Activated CD8-positive, alpha-beta memory T cell treated with anti-CD3 and anti-CD28 coated beads for 24 hours (primary cell): ENCODE results near the gene ARMH3.

Experiments
- DNase-seq: peaks from one replicate; pipeline ENCODE4 v3.0.0-alpha.2; 2020

The ARMH3 gene

DNA sequence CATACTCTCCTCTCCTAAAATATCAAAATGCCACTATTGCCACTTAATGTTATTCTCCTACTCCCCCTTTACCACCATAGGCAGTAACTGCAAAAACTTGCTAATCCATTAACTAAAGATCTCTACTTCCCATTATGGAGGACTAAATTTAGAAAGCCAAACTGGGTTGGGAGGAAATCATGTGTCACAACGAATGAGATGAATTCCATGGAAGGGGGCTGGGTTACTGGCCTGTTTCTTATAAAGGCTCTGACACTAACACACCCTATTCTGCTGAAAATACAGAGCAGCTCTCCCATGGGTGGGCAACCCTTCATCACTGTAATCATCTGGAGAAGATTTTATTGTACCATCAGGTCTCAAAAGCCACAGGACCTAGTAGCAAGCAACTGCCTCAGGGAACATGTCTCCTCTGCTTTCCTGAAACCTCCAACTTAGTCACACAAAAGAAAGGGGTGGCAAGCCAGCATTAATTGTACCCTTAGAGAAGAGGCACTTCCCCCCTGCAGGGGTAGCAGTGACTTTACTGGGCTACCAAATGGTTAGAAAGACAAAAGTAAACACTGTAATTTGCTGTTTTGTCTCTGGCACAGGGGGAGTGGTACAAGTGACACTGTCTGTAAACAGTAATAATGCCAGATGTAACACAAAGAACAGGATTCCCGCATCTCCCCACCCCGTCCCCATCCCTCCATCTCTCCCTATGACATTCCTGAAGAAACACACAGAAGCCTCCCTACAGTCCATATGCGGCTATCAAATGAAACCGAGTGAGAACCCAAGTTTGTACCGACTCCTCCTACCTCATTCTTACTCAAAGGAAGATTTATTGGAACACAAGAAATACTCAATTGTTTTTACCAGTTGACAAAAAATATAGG lies 81.6 kb downstream of the ARMH3 start:
- no peak for DNase-seq

DNA sequence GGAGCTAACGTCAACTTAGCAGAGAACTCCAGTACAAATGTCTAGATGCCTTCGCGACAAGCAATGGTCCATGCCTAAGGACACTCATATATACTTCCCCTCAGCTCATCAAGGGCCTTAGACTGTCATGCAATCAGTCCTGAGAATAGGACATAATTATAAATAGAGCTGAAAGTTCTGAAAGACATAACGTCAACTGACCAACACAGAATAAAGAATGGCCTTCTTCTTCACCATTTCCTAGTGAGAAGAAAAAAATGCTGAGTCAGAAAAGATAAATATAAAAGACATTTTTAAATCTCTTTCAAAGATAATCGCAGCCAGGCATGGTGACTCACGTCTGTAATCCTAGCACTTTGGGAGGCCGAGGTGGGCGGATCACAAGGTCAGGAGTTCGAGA lies 83.2 kb downstream of the ARMH3 start:
- DNase-seq: no peak

DNA sequence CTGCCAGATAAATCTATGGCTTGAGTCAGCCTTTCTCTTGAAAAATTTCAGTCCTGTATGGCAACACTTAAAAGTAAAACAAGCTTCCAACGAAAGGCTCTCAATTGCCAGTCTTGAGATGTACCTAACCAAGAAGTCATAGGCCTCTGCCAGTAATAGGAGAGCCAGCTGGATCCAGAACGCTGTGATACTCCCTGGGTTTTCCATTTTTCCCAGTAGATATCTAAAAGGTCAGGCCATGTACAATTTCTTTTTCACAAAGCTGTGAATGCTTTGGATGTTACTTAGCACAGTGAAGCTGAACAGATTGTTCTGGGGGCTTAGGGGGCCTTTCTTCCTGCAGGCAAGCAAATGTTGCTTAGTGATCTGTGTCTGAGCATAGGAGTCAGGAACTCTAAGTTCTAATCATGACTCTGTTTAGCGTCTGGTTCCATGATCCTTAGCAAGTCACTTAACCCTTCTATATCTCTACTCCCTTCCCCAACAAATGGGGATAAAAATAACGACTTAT lies 86.5 kb downstream of the ARMH3 start:
- no peak for DNase-seq

DNA sequence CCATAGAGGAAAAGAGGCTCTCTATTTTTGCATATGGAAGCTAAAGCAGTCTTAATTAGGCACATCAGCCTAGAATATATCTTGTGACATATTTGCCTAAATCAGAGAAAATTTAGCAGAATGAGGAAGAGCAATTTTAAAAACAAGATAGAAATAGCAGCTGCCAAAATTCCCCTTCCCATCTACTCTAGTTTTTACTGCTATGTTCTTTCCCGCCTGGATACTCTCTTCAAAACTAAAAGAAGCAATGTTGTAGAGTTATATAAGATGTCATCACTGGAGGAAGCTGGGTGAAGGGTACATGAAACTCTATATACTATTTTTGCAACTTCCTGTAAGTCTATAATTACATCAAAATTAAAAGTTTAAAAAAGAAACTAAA lies 87.0 kb downstream of the ARMH3 start:
- no peak for DNase-seq

DNA sequence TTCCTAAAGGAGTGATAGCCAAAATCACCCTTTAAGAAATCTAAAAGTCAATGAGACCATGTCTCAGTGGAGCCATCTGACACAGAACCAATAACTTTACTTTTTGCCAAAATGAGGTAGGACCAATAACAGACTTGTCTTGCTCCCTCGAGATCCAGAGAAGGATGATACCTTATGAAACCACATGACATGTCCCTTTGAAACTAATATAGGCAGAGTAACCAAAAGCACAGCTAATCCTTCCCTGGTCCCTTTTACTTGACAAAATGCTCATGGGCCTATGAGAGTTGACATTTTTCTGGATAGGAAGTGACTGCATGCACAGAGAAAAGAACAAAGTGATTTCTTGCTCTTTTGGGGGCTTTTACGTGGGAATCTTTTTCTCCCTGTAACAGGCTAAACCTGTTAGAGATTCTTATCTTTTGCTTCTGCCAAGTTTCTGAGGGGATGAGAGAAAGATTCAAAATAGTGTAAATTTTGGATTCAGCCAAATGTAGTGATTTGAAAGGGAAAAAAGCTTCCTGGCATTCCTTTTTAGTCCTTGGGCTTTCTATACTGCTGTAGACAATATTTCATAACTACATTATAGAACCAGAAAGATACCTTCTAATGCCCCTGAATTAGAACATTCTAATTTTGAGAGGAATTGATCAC lies 87.6 kb downstream of the ARMH3 start:
- DNase-seq: no peak

DNA sequence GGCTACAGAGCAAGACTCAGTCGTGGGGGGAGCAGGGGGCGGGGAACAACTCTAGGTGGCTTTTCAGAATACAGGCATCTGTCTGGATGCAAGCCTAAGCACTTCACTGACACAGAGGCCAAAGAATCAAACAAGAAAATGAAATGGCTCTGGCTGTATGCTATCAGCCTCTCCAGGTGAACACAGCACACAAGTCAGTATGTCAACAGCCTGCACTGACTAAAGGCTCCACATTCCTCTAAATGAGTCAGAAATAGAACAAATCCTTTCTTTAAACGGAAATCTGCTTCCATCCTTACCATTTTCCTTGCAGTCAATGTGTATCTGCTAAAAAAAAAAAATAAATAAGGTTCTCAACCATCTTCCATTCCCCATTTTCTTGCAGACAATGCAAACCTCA lies 88.3 kb downstream of the ARMH3 start:
- DNase-seq: no peak

DNA sequence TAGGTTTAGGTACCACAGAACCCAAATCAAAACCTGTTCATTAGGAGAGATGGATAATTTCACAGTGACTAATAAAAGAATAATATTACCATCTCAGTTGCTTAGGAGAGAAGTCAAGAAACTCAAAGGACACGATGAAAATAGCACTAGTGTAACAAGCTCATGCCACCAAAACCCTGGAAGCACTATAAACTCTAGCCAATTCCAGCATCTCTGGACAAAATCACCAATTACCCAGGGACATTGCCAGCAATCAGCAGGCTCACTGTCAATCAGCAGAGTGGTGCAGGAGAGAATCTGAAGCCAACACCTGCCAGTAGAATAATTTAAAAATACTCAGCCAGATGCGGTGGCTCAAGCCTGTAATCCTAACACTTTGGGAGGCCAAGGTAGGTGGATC lies 88.9 kb downstream of the ARMH3 start:
- DNase-seq: no peak

DNA sequence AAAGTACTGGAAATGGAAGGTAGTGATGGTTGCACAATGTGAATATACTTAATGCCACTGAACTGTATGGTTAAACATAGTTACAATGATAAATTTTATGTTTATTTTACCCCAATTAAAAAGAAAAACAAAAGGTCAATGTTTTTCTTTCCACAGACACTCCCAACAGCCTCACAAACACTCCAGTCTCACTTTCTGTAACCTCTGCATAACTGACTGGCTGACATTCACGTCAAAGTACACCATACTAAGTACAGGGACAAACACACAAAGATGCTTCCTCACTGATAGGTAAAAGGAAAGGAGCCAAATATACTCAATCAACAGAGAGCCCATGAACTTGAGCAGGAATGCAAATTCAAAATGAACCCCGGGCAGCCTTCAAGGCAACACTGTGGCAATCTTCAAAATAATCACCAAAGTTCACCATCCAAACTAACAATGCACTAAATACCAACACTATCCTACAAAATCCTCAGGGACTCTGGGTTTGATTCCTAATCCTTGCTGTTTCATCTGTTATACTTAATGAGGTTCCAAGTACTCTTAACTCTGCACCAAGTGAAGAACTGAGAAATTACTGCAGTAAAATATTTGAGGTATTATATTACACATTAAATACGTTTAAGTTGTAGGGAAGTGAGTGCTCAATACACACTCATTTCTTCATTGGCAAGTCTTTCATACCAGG lies 90.8 kb downstream of the ARMH3 start:
- DNase-seq: no peak

DNA sequence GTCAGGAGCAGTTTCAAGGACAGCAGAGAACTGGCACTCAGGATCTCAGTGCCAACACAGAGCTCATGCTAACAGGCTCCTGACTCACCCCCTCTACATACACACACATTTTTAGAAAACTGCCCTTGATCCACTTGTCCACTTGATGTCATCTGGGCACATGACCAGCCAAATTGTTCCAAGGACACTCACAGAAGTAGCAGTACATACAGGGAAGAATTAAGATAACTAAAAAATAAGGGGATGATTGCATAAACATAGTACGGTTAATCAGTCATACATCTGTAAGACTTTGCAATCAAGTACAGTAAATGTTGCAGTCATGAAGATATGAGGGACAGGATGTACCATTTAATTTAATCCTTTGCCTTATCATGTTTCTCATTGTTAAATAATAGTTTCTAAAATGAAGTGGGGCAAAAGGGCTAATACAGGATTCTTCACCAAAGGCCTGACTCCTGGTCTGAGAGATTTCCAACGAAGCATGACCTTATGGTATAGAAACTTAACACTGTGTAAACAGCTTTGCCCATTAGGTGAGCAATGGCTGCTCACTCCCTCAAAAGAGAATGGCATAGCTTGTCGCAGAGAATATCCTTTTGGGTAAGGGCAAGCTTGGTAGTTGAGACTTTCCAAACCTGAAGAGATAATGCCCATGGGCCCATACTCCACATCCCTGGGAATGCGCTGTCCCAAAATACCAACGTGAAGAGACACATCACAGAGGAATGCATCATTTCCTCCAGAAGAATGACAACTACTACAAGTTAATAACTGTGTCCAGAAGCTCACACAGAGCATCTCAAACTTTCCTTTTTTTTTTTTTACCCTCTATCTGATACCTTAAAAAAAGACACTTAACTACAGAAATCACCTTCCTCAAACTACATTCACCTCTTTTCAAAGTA lies 94.1 kb downstream of the ARMH3 start:
- no peak for DNase-seq

DNA sequence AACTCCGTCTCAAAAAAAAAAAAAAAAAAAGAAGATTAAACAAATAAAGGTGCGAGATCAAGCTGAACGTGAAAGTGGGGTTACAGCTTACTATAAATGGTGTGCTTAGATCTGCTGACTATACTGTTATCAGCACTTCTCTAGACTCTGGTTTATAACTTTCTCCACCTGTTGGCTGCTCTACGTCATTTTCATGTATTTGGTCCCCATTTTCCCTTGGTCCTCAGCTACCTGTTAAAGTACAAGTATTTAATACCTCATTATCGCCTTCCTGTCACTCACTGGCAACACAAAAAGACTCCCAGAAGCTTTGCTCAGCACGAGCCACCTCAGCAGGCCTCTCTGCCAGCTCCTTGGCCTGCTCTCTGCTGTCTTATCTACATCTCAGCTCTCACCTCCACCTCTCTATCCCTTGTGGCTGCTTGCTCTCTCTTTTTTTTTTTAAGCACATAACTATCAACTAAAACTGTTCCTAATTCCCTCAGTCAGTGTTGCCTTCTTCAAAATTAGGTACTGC lies 95.0 kb downstream of the ARMH3 start:
- DNase-seq: no peak

DNA sequence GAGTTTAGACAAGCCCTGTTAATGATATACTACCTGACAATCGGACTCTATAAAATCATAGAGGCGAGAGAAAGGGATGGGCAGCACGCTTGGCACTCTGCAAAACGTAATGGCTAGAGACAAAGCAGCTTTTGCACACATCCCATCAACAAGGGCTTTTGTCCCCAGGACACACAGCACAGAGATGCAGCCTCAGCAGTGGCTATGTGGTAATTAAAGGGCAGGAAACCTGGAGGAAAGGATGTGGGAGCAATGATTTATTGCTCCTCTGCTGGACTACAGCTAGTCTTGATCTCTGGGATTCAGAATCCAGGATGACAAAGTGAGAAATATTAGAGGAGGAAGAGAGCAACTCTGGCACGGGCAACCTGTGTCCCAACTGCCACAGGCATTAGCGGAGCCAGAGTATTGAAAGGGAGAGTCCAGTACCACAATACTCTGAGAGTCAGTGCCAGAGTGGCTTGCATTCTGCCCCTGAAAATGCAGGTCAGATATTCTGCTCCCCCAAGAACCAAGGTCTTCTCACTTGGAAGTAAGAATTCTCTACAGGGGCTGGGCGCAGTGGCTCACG lies 96.5 kb downstream of the ARMH3 start:
- DNase-seq: no peak

DNA sequence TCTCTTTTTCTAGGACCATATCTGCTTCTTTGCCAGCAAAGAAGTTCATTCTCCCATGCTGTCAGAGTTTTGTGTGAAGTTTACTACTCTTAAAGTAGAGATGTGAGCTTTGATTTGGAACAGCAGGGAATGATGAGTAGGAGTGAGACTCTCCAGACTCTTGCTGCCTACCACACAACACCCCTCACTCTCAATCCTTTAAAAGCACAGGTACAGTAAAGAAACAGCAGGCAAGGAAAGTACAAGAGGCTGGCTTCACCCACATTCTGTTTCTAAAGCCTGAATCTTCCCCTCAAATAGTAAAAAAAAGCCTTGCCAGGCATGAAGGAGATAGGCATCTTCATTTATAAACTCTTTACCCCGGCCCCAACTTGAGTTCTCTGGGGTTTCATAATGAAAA lies 97.3 kb downstream of the ARMH3 start:
- DNase-seq: no peak

DNA sequence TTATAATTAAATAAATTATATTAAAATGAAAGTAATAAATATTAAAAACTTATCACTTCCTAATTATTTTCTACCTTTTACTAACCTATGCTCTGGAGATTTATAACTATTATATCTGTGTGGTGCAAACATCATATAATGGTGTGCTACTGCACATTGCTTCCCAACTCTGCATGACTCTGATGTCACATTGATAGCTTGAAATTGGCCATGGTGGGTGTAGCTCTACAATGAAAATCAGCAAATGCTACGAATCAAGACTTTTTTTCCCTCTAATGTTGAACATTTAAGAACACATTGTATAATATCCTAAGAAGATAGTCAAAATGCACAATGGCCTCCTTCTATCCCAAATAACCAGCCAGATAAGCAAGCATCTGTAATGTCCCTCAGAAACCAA lies 99.1 kb downstream of the ARMH3 start:
- DNase-seq: no peak

DNA sequence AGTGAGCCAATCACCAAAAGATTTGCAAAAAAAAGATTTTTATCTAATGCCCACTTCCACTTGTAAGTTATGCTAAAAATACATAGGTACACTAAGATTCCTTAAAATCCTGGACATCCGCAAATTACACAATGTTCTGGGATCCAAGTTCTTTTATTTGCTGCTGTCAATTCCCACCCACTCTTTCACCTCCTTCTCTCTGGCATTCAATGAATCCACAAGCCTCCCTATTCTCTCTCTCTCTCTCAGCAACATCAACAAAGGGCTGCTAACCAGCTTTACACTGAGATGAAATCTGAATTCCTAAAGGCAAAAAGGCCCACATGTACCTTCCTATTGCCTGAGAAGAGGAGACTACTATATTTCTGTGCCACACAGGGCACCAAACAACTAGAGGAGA lies 99.9 kb downstream of the ARMH3 start:
- no peak for DNase-seq

DNA sequence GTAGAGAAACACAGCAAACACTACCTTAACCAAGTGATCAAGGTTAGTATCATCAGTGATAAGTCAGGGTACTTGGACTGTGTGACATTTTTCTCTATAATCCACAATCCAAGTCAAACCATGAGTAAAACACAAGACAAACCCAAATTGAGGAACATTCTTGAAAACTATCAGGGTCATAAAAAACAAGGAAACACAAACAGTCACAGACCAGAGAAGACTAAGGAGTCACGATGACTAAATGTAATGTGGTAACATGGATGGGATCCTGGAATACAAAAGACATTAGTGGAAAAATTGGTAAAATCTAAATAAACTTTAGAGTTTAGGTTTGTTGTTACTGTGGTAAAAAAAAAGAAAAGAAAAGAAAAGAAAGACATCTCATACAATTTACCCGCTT lies 103.8 kb downstream of the ARMH3 start:
- no peak for DNase-seq

DNA sequence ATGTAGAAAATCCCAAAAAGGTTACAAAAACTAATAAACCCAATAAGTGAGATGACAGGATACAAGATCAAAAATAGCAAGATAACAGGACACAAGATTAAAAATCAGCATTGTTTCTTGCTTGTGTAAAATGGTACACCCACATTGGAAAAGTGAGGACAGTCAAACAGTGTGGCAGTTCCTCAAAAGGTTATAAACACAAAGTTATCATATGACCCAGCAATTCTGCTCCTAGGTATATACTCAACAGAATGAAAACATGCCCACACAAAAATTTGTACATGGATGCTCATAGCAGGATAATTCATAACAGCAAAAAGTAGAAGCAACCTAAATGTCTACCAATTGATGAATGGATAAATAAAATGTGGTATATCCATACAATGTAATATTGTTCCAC lies 105.8 kb downstream of the ARMH3 start:
- no peak for DNase-seq

DNA sequence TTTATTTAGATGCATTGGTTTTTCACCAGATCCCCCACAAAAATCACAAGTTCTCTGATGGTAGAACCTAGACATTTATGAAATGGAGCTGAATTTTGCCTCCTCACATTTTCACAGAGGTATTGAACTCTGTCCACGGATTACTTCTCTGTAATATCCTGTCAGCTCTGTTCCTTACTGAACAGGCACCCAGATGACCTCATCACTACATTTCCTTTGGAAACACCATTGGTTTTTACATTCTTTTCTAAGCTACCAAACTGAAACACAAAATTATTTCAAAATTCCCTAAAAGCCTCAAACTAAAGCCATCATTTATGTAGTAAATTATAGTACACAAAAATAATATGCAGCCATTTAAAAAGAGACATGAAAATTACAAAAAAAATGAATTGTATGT lies 114.1 kb downstream of the ARMH3 start:
- DNase-seq: no peak

DNA sequence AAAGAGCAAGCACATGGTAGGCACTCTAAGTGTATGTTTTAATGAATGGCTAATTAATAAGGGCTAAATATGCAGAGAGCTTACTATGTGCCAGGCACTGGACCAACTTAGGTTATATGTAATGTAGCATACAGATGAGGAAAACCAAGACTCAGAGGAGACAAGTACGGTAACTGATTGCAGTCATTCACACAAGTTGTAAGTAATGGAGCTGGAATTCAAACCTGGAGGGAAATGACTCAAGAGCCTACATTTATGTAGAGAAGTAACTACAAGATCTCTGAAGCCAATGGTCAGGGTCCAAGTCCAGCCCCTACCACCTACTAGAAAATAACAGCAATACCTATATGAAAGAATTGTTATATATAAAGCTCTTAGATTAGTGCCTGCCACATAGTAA lies 115.1 kb downstream of the ARMH3 start:
- no peak for DNase-seq

DNA sequence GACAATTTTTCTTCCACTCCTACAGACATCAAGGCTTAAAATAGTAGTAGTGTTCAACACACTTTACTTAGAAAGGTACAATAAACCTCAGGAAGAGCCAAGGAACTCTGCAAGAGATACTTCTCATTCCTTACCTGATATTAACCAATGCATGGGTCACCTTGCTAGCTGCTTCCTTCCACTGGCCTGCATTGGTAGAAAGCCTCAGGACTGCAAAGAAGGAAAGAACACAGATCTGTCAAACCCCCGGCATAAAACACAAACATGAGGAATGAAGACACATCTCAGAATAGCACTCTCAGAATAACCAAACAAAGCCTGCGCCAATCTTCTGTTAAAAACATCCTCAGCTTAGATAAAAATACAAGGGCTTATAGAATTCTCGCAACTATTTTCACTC lies 116.2 kb downstream of the ARMH3 start:
- DNase-seq: no peak

DNA sequence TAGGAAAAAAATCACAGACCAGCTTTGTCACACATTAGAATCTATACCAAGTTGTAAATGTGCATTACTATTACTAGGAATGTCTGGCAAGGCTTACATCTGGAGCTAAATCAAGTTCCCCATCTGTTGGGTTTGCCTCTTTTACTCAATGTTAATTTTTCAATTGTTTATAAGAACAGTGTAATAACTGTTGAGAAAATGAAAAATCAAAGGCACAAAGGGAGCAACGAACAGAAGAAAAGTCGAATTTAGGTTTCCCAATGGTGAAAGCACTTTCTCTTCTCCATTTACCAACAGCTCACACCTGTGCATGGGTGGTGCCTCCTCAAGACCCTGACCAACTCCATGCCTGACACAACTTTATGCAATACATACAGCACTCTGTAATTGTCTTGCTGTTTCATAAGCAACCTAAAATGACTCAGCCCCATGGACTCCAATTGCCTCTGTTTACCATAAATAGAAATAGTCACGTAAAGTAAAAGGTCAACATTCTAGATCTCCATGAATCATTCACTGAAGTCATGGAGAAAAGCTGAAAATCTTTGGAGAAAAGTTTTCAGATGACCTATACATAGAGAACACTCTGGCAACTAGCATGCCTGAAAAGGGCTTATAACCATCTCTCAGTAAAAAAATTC lies 116.8 kb downstream of the ARMH3 start:
- DNase-seq: no peak

DNA sequence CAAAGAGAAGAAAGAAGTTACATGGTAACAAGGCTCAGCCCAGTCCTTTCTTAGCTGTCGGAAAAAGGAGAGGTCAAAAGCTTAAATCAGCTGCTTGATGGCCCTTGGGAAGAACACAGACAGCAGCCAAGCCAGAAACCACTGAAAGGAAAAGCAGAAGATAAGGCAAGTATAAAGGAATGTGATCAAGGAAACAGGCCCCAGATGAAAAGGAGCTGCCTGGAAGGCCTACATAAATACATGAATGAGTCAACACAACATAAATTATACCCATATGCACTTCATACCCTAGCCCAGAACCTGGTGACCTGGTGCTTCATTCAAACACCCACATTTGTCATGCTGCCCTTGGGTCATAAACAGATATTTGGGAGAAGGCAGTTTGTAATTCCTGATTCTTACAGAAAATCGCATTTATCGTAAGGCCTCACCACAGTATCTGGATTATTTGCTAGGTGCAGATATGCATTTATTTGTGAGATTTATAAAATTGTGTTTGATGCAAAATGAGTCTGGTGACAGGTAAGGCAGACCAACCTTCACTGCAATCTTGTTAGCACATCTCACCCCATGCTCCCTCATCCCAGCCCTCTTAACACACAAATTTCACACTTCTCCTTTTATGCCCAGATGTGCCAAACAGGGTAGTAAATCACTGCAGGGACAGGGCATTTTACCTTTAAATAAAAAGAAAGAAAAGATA lies 117.5 kb downstream of the ARMH3 start:
- no peak for DNase-seq
